ENCODE data around the gene CD22. TPM values are rescaled to one million over a fixed set of nuclear protein-coding genes. Genes with fewer than 3 reads are reported as not detected.
"Not testable (repeated sequence)": the region's sequence is repeated elsewhere in the genome, so short reads cannot be mapped to it uniquely, and the experiment has no call there.

CD22 gene
- total and polyA plus RNA-seq, 2 donors (not counting 1 experiment from before 2014, with no cell fraction given), result 0.15 to 1.2 TPM

DNA sequence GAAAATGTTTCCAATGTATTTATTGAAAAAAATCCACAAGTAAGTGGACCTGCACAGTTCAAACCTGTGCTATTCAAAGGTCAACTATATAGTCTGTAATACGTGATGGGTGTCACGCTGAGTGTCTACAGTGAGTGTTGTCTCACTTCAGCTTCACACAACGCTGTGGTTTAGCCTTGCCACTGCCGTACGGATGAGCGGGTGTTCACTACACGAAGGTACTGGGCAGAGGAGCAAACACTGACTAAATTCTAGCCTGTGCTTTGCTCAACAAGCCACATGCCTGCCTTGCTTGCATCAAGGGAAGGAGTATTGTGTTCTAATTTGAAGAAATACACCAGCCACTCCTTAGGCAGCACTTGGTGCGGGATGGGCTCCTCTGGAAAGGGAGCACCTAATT, 25.9 kb downstream of the CD22 start:
- TF ChIP-seq, protein P1, sequence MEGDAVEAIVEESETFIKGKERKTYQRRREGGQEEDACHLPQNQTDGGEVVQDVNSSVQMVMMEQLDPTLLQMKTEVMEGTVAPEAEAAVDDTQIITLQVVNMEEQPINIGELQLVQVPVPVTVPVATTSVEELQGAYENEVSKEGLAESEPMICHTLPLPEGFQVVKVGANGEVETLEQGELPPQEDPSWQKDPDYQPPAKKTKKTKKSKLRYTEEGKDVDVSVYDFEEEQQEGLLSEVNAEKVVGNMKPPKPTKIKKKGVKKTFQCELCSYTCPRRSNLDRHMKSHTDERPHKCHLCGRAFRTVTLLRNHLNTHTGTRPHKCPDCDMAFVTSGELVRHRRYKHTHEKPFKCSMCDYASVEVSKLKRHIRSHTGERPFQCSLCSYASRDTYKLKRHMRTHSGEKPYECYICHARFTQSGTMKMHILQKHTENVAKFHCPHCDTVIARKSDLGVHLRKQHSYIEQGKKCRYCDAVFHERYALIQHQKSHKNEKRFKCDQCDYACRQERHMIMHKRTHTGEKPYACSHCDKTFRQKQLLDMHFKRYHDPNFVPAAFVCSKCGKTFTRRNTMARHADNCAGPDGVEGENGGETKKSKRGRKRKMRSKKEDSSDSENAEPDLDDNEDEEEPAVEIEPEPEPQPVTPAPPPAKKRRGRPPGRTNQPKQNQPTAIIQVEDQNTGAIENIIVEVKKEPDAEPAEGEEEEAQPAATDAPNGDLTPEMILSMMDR (conservative IDR thresholded peaks at IDR 0.05 in 1 of 2, IDR thresholded peaks at IDR 0.05 in 1 of 2; ENCODE audit: low read depth in 1 of 2, low read length in 2 of 2), result no peak
- TF ChIP-seq EZH2 (IDR thresholded peaks at IDR 0.05; ENCODE audit: low read length, missing control alignments), result no peak
- Histone ChIP-seq H3K27me3 (ENCODE audit: control insufficient read depth, insufficient read depth, low read length) (no peaks in the 10 kb centered on the region), H4K20me1 (ENCODE audit: control insufficient read depth, extremely low read depth, insufficient read depth, low read length) (no peaks in the 10 kb centered on the region), H3K9me3 (ENCODE audit: control insufficient read depth, insufficient read depth, low read depth, low read length) (no peaks in the 10 kb centered on the region), H3K36me3 (ENCODE audit: control insufficient read depth, insufficient read depth, low read length) (no peaks in the 10 kb centered on the region), H3K4me3 (replicated peaks in 1 of 4; ENCODE audit: control extremely low read depth in 1 of 4, insufficient read depth in 1 of 4, low read depth in 3 of 4, low read length in 4 of 4) (no peak overlapping the region), H3K4me1 (ENCODE audit: control insufficient read depth, extremely low read depth, insufficient read depth, low read length) (no peaks in the 10 kb centered on the region), H3K79me2 (ENCODE audit: control insufficient read depth, insufficient read depth, low read length) (no peaks in the 10 kb centered on the region), H2AFZ (ENCODE audit: low read length) (no peak overlapping the region), H3K9ac (ENCODE audit: insufficient read depth, low read length) (no peak overlapping the region), H3K4me2 (ENCODE audit: extremely low read depth, insufficient read depth, low read length) (no peak overlapping the region), H3K27ac (ENCODE audit: insufficient read depth, low read length) (no peak overlapping the region)
- no peak for DNase-seq (ENCODE audit: low read depth in 2 of 2)

DNA sequence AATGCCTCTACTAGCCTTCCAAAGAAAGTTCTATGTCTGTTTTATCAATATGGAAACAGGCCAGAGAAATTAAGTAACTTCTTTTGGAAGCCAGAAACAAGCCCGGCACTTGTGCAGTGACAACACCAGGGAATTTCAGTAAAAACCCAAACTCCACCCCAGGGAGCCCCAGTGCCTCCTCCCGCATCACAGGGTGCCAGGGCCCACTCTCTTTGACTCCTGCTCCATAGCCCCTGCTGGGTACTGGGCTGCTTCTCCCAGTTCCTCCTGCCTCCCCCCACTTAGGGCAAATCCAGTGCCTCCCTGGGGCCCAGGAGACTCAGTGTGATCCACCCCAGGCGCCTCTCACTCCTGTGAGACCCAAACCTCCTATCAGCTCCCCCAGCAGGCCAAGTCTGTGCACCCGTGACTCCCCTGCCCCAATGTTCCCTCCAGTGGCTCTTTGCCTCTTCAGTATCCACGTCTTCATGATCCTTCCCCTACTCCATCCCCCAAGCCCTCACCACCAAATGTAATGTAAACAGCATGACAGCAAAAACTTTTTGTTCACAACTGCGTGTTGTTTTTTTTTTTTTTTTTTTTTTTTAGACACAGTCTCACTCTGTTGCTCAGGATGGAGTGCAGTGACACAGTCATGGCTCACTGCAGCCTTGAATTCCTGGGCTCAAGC, 26.9 kb downstream of the CD22 start:
- no peak overlapping the region for H3K27ac ChIP-seq (ENCODE audit: insufficient read depth, low read length)
- no peaks in the 10 kb centered on the region for H3K79me2 ChIP-seq (ENCODE audit: control insufficient read depth, insufficient read depth, low read length)
- no peak overlapping the region for H2AFZ ChIP-seq (ENCODE audit: low read length)
- no peak overlapping the region for H3K4me2 ChIP-seq (ENCODE audit: extremely low read depth, insufficient read depth, low read length)
- H3K27me3 ChIP-seq (ENCODE audit: control insufficient read depth, insufficient read depth, low read length), result no peaks in the 10 kb centered on the region
- TF ChIP-seq, protein P1 (conservative IDR thresholded peaks at IDR 0.05 in 1 of 2, IDR thresholded peaks at IDR 0.05 in 1 of 2; ENCODE audit: low read depth in 1 of 2, low read length in 2 of 2), result no peak
- no peak for TF ChIP-seq EZH2 (IDR thresholded peaks at IDR 0.05; ENCODE audit: low read length, missing control alignments)
- no peaks in the 10 kb centered on the region for H3K9me3 ChIP-seq (ENCODE audit: control insufficient read depth, insufficient read depth, low read depth, low read length)
- no peak overlapping the region for H3K9ac ChIP-seq (ENCODE audit: insufficient read depth, low read length)
- no peaks in the 10 kb centered on the region for H3K36me3 ChIP-seq (ENCODE audit: control insufficient read depth, insufficient read depth, low read length)
- DNase-seq (ENCODE audit: low read depth in 2 of 2), result peak in 1 of 2 donors; percentile 54
- no peaks in the 10 kb centered on the region for H3K4me1 ChIP-seq (ENCODE audit: control insufficient read depth, extremely low read depth, insufficient read depth, low read length)
- no peak overlapping the region for H3K4me3 ChIP-seq (replicated peaks in 1 of 4; ENCODE audit: control extremely low read depth in 1 of 4, insufficient read depth in 1 of 4, low read depth in 3 of 4, low read length in 4 of 4)
- no peaks in the 10 kb centered on the region for H4K20me1 ChIP-seq (ENCODE audit: control insufficient read depth, extremely low read depth, insufficient read depth, low read length)

DNA sequence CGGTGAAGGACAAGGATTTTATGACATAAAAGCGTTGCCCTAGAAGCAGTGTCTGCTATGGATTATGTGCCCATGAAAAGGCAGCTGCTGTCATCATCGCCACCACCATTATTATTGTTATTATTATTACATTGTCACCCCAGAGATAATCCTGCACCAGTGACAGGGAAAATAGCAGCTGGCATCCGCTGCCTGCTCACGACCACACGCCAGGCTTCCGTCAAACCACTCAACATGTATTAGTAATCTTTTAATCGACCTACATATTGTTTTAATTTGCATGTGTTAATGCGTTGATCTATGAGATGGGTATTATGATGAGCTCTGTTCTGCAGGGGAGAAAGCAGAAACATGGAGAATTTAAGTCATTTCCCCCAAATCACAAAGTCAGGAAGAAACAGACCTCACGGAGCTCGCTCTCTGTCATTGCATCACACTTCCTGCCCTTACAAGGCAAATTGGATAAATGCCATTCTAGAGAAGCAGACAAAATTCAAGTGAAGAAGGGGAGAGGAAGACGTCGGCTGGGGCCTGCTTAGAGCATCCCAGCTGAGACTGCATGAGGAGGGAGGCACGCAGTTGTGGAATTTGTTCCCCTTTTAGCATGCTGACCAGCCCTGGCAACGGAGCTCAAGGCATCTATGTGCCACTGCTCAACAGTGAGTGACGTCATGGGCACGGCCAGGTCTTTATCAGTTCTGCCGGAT, 29.0 kb downstream of the CD22 start, which contains the start of gene FFAR3:
Gene FFAR3, plus strand, starts transcription at position 594 of the 707 bp plus-strand sequence. CDS start 431 bp downstream, outside the sequence.
- H3K4me3 ChIP-seq (replicated peaks in 1 of 4; ENCODE audit: control extremely low read depth in 1 of 4, insufficient read depth in 1 of 4, low read depth in 3 of 4, low read length in 4 of 4), result peak within 1 kb of the TSS in 1 of 4 experiments; percentile 3
- peak in 1 of 2 donors; percentile 56 for DNase-seq (ENCODE audit: low read depth in 2 of 2)
- no peaks in the 10 kb centered on the region for H3K9me3 ChIP-seq (ENCODE audit: control insufficient read depth, insufficient read depth, low read depth, low read length)
- H3K36me3 ChIP-seq (ENCODE audit: control insufficient read depth, insufficient read depth, low read length), result no peaks in the 10 kb centered on the region
- no peaks in the 10 kb centered on the region for H4K20me1 ChIP-seq (ENCODE audit: control insufficient read depth, extremely low read depth, insufficient read depth, low read length)
- no peaks in the 10 kb centered on the region for H3K27me3 ChIP-seq (ENCODE audit: control insufficient read depth, insufficient read depth, low read length)
- no peaks in the 10 kb centered on the region for H3K4me1 ChIP-seq (ENCODE audit: control insufficient read depth, extremely low read depth, insufficient read depth, low read length)
- no peak within 1 kb of the TSS for H2AFZ ChIP-seq (ENCODE audit: low read length)
- H3K9ac ChIP-seq (ENCODE audit: insufficient read depth, low read length), result no peak within 1 kb of the TSS
- H3K79me2 ChIP-seq (ENCODE audit: control insufficient read depth, insufficient read depth, low read length), result no peaks in the 10 kb centered on the region
- H3K4me2 ChIP-seq (ENCODE audit: extremely low read depth, insufficient read depth, low read length), result no peak within 1 kb of the TSS
- TF ChIP-seq, protein P1 (conservative IDR thresholded peaks at IDR 0.05 in 1 of 2, IDR thresholded peaks at IDR 0.05 in 1 of 2; ENCODE audit: low read depth in 1 of 2, low read length in 2 of 2), result no peak
- no peak for TF ChIP-seq EZH2 (IDR thresholded peaks at IDR 0.05; ENCODE audit: low read length, missing control alignments)
- H3K27ac ChIP-seq (ENCODE audit: insufficient read depth, low read length), result no peak within 1 kb of the TSS

DNA sequence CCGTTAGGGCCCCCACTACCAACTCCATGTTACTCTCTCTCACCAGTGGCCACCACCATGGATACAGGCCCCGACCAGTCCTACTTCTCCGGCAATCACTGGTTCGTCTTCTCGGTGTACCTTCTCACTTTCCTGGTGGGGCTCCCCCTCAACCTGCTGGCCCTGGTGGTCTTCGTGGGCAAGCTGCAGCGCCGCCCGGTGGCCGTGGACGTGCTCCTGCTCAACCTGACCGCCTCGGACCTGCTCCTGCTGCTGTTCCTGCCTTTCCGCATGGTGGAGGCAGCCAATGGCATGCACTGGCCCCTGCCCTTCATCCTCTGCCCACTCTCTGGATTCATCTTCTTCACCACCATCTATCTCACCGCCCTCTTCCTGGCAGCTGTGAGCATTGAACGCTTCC, 29.8 kb downstream of the CD22 start:
- not testable (repeated sequence) for H3K27me3 ChIP-seq (ENCODE audit: control insufficient read depth, insufficient read depth, low read length); DNase-seq (ENCODE audit: low read depth in 2 of 2); H3K36me3 ChIP-seq (ENCODE audit: control insufficient read depth, insufficient read depth, low read length)

More for the DNA sequence above, 29.8 kb downstream of the CD22 start:
- not testable (repeated sequence) for H3K4me2 ChIP-seq (ENCODE audit: extremely low read depth, insufficient read depth, low read length); H3K4me1 ChIP-seq (ENCODE audit: control insufficient read depth, extremely low read depth, insufficient read depth, low read length); H3K9me3 ChIP-seq (ENCODE audit: control insufficient read depth, insufficient read depth, low read depth, low read length); H3K27ac ChIP-seq (ENCODE audit: insufficient read depth, low read length); H3K79me2 ChIP-seq (ENCODE audit: control insufficient read depth, insufficient read depth, low read length); H4K20me1 ChIP-seq (ENCODE audit: control insufficient read depth, extremely low read depth, insufficient read depth, low read length); H3K9ac ChIP-seq (ENCODE audit: insufficient read depth, low read length); H2AFZ ChIP-seq (ENCODE audit: low read length); H3K4me3 ChIP-seq (replicated peaks in 1 of 4; ENCODE audit: control extremely low read depth in 1 of 4, insufficient read depth in 1 of 4, low read depth in 3 of 4, low read length in 4 of 4)

Measured in fibroblast of lung (primary cell).